ENCODE data around the gene SLC24A3.

Gene SLC24A3

GRCh38 chr20:19760371-19760721, 547.9 kb downstream of the SLC24A3 start:
- TF ChIP-seq ZNF24 (tag by site-specific recombination; IDR thresholded peaks at IDR 0.05): no peak
- no peak for TF ChIP-seq ZNF837 (tag by site-specific recombination; IDR thresholded peaks at IDR 0.05)
- TF ChIP-seq ZNF362 (tag by site-specific recombination; IDR thresholded peaks at IDR 0.05): no peak
- TF ChIP-seq ATF2 (tag by site-specific recombination; IDR thresholded peaks at IDR 0.05; ENCODE audit: low read depth): no peak
- no peak for TF ChIP-seq MYNN (tag by site-specific recombination; IDR thresholded peaks at IDR 0.05; ENCODE audit: borderline replicate concordance)
- TF ChIP-seq ZNF292 (tag by site-specific recombination; IDR thresholded peaks at IDR 0.05; ENCODE audit: borderline replicate concordance, low read depth): no peak
- TF ChIP-seq ZFP69B (tag by site-specific recombination; IDR thresholded peaks at IDR 0.05): no peak
- no peak for TF ChIP-seq ZNF639 (tag by site-specific recombination; IDR thresholded peaks at IDR 0.05)
- no peak for TF ChIP-seq ZNF280D (tag by site-specific recombination; IDR thresholded peaks at IDR 0.05)
- TF ChIP-seq ZNF391 (tag by site-specific recombination; IDR thresholded peaks at IDR 0.05; ENCODE audit: borderline replicate concordance, low read depth): no peak
- TF ChIP-seq ZNF248 (tag by site-specific recombination; IDR thresholded peaks at IDR 0.05): no peak
- no peak for TF ChIP-seq ZNF692 (tag by site-specific recombination; IDR thresholded peaks at IDR 0.05)
- TF ChIP-seq ZNF394 (tag by site-specific recombination; IDR thresholded peaks at IDR 0.05; ENCODE audit: borderline replicate concordance): no peak
- no peak for TF ChIP-seq ZNF792 (tag by site-specific recombination; IDR thresholded peaks at IDR 0.05)

GRCh38 chr20:19761326-19761725, 548.9 kb downstream of the SLC24A3 start:
- POLR2A ChIA-PET: no interaction called here
- CTCF ChIA-PET: interaction anchor here (1.0 kb wide), 1 partner anchor 23 kb away, joined by 4 read pairs; no protein-coding TSS in a partner anchor
- H3K36me3 ChIP-seq (ENCODE audit: control insufficient read depth in 2 of 2, insufficient read depth in 1 of 2, low read length in 2 of 2): no peaks in the 10 kb centered on the region
- peaks cover 6% of the 10 kb centered on the region; the same call in 1 of the 2 replicates for H3K4me1 ChIP-seq (ENCODE audit: control insufficient read depth, insufficient read depth, low read length)
- no peak for TF ChIP-seq ZNF791 (tag by site-specific recombination; IDR thresholded peaks at IDR 0.05)
- no peak for TF ChIP-seq ZNF580 (tag by site-specific recombination; IDR thresholded peaks at IDR 0.05)
- no peak for TF ChIP-seq ZNF16 (tag by site-specific recombination; IDR thresholded peaks at IDR 0.05; ENCODE audit: low read depth)
- H3K9me3 ChIP-seq (ENCODE audit: control insufficient read depth, insufficient read depth, low read depth, low read length): no peaks in the 10 kb centered on the region
- no peak overlapping the region for H3K4me3 ChIP-seq (ENCODE audit: low read depth, low read length)
- no peak overlapping the region for H3K27ac ChIP-seq (ENCODE audit: extremely low read depth, low read depth, low read length)

More at GRCh38 chr20:19760371-19760721, 547.9 kb downstream of the SLC24A3 start:
- H3K4me1 ChIP-seq (ENCODE audit: control insufficient read depth, insufficient read depth, low read length): peaks cover 6% of the 10 kb centered on the region; the same call in 1 of the 2 replicates
- no peaks in the 10 kb centered on the region for H3K9me3 ChIP-seq (ENCODE audit: control insufficient read depth, insufficient read depth, low read depth, low read length)
- no peak overlapping the region for H3K4me3 ChIP-seq (ENCODE audit: low read depth, low read length)
- no peak overlapping the region for H3K27ac ChIP-seq (ENCODE audit: extremely low read depth, low read depth, low read length)
- ChIA-PET CTCF (no interaction called here), POLR2A (no interaction called here)
- no peaks in the 10 kb centered on the region for H3K36me3 ChIP-seq (ENCODE audit: control insufficient read depth in 2 of 2, insufficient read depth in 1 of 2, low read length in 2 of 2)
